Superior temporal gyrus (tissue), 1 donor: Measurements from ENCODE around the gene VTI1B.

ENCODE experiments used
- DNase-seq: peaks from one replicate; pipeline ENCODE4 v3.0.0-alpha.2; 2016; ENCODE audit errors: extremely low spot score

The VTI1B gene

DNA sequence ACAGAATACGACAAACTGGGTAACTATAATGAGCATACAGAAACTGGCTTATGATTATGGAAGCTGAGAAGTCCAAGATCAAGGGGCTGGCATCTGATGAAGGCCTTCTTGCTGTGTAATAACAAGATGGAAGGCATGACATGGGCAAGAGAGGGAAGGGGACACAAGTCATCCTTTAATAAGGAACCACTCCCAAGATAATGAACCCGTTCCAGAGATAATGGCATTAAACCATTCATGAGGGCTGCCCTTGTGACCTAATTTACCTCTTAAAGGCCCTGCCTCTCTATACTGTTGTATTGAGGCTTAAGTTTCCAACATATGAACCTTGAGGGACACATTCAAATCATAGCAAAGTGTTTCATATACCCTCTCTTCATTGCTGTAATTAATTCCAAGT is 4.6 kb upstream of the VTI1B start:
- DNase-seq: no peak

DNA sequence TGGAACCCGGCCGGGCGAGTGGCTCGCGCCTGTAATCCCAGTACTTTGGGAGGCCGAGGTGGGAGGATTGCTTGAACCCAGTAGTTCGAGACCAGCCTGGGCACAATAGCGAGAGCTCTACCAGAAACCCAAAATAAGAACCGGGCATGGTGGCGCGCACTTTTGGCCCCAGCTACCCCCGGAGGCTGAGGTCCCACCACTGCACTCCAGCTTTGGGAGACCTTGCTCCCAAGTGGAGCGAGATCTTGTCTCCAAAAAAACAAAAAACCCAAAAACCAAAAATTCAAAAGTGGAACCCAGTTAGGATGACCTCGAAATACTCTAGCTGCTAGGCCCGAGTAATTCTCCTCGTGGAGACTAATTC is 769 bp upstream of the VTI1B start:
- no peak for DNase-seq

DNA sequence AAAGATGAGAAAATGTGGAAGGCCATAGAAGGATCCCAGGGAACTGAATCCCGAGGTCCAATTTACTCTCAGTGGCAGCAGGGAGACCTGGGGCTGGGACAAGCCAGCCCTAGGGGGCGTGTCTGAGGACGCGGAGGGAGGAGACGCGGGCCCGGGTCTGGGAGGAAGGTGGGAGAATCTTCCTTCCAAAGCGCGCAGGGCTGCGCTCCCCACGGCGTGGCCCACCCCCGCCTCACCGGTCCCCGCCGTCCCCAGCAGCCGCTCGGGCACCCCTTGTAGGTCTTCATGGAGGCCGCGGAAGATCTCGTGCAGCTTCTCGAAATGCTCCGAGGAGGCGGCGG is 323 bp downstream of the VTI1B start:
- peak; percentile 74 for DNase-seq

DNA sequence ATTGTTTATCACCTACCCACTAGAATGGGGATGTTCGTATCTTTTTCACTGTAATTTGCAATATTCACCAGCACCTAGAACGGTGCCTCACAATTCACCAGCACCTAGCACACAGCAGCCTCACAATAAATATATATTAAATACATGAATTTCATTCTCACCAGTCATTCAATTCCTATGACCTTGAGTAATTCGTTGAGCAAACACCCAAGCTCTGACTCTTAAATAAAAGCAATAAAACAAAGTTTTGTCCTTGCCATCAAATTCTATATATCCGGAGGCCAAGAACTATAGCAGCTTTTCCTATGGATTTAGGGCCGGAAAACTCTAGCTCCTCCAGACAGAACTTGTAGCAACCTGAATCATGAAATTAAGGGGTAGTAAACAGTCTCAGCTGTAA is 981 bp downstream of the VTI1B start:
- DNase-seq: no peak

DNA sequence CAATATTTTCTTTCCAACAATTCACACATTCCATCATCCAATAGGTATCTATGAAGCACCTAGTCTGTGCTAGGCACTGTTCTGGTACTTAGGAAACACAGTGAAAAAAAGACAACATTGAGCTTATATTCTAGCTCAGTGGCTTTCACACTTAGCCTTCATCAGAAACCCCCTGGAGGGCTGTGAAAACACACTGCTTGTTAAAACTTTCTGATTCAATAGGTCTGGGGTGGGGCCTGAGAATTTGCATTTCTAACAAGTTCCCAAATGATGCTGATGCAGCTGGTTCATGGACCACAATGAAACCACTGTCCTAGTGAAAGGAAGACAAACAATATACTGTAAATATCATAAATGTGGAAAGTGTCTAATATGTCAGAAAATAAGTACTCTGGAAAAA is 5.9 kb downstream of the VTI1B start:
- no peak for DNase-seq

DNA sequence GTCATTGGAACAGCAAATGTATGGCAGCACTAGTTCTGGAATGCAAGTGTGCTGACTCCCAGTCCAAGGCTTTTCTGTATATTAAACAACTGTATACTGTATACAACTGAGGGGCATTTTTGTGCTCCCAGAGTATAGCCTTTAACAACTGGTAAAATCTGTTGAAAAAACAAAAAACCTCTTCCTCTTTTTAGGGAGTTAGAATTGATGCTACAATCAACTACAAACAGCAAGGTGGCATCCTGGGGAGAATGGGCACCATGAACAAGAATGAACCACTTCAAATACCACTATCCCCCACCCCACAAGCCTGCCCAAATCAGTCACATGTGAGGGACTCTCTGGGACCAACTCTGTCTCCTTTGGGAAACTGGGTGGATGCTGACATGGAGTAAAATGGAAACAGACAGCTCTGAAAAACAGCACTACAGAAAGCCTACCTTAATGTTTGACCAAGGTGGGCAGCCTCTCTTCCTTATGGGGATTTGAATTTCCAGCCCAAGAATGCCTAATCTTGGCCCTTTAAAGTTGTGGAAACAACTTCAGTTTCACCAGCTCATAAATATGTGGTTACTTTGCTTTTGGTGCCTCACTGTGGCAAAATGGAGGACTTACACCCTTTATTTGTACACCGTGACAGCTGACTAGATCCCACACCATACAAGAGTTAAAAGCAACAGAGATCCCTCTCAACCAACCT is 7.5 kb downstream of the VTI1B start:
- peak; percentile 83 for DNase-seq

DNA sequence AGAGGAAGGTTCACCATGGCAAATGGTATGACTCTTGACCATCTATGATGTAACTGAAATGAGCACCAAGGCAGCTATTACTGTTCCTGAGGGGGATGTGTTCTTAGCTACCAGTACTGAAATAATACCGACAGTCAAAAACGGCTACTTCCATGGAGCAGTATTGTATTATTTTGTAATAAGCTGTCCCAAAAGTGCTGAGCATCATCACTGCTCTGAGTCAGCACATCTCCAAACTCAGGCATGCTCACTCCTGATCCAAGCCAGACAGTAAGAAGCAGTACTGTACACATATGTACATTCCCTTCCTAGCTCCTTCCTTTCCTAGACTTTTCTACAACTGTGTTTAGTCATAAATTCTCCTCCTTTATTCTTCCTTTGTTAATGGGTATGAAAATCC is 8.6 kb downstream of the VTI1B start:
- DNase-seq: no peak

DNA sequence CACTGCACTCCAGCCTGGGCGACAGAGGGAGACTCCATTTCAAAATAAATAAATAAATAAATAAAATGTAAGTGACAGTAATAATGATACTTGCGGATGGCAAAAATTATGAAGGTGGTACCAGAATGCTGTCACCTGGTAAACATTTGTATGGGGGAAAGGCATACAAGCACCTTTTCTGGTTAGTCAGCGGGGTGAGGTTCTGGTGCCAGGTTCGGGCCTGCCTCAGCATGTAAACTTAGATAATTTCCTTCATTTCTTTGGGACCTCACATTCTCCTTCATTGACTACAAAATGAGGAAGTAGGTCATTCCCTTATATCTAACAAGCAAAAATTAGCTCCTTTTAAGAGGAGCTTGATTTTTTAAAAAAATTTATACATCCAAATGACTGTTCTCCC is 10.8 kb downstream of the VTI1B start:
- DNase-seq: no peak

DNA sequence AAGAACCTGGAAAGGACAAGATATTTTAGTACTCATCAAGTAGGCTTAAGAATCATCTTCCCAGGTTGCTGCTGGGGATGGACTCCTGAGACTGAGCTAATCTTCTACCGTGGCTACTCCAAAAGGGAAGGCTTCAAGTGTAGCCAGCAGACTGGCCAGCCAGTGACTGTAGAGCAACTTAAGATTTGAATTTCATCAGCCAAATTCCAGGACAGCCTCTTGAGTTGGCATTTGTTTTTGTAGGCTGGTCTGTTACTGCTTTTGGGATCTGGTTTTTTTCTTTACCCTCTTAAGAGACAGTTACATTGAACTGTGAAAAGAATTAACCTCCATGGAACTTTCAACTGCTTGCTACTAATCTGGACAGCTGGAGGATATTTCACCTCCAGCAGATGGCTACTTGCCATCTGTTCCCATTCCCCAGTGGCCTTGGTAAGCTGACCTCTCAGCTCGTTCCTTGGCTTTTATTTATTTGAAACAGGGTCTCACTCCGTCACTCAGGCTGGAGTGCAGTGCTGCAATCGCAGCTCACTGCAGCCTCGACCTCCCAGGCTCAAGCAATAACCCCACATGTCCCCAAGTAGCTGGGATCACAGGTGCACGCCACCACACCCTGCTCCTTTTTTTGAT is 20.7 kb downstream of the VTI1B start:
- no peak for DNase-seq

DNA sequence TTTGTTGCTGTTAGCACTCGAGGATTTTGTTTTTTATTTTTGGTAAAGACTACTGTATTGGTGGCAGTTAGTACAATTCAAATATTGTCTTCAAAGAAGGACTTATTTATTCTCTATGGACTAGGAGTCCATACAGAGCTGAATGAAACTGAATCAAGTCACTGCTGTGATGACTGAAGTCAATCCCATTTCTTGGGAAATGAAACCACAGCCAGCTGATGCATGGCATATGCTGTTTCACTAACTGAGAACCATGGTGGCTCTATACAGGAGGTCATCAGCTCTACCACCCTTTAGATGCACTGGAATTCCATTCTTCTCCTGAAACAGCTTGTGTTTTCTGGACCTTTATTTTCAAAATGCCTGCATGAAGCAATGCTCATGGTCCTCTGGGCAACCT is 22.2 kb downstream of the VTI1B start:
- DNase-seq: no peak

DNA sequence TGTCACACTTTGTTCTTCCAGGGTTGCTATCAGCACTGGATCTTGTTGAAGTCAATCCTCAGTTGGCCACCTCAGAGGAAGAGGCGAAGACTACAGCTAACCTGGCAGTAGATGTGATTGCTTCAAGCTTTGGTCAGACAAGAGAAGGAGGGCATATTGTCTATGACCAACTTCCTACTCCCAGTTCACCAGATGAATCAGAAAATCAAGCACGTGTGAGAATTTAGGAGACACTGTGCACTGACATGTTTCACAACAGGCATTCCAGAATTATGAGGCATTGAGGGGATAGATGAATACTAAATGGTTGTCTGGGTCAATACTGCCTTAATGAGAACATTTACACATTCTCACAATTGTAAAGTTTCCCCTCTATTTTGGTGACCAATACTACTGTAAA is 23.7 kb downstream of the VTI1B start:
- no peak for DNase-seq

DNA sequence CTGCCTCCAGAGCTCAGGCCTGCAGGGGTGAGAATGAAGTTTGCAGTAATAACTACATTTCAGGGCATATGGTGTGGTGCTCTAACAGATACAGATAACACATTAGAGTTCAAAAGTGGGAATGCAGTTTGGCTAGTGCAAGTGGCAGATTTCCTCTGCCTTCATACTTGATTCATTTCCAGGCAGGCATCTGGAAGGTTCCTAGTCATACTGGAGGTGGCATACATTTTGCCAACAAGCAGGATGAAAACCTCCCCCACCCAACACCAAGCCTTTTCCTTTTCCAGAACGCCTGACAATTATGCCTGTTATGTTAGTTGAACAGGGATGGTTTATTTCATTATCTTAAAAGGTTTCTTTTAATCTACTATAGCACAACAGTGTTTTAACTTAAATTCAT is 24.3 kb downstream of the VTI1B start:
- DNase-seq: peak; percentile 47

DNA sequence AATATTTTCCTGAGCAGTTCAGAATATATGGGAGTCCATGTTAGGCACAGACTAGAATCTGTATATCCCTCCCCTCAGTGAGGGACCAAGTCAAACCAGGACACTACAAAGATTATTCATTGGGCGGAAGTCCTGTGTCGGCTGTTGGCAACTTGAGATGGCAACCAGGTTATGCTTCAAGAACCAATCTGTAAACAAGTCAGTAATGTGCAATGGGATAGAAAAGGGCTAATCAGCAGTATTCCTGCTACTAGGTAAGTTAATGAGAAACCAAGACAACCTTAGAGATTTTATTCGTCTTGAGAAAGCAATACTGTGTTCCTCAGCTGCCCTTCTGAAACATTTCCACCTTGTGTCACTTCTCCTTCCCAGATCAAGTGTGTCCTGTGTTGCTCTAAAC is 28.3 kb downstream of the VTI1B start:
- no peak for DNase-seq

DNA sequence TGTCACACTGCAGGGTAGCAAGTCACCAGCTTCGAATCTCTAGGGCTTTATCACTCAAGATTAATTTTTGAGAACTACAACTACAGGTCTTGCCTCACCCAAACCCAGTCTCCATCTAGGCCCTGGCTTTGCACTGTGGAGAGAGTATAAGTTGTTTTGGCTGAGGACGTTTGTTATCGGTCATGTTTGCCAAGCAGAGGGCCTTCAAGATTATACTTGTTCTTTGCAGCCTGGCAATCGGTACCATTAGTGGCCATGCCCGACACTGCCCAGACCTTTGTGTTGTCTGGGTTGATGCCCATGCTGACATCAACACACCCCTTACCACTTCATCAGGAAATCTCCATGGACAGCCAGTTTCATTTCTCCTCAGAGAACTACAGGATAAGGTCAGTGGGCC is 29.0 kb downstream of the VTI1B start:
- DNase-seq: no peak

DNA sequence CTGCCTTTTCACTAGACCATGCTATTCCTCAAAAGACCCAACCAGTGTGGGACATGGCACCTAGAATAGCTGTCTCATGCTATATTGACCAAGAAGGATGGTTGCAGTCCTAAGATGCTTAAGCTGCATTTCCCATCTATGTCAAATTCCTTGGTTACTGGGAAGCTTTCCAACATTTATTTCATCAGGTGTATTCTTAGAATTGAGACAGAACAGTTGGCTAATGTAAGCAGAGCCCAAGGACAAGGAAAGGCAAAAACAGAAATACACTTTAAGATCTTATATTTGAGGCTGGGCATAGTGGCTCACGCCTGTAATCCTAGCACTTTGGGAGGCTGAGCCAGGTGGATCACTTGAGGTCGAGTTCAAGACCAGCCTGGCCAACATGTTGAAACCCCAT is 30.0 kb downstream of the VTI1B start:
- peak; percentile 38 for DNase-seq

DNA sequence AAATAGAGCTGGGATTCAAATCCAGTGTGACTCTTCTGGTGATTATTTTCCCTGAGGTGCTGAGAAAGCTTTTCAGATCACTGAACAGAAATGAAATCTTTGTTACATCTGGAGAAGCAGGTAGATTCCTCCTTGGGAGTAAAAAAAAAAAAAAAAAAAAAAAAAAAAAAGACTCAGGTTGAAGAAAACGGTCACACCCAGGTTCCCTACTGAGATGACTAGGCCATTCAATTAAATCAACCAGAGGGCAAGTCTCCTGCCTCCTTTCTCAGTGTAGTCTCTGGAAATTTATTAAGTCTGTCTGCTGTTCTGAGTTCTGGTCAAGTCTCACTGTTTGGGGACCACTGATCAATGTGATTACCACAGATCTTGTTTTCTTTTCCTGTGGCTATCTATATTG is 30.7 kb downstream of the VTI1B start:
- DNase-seq: no peak

DNA sequence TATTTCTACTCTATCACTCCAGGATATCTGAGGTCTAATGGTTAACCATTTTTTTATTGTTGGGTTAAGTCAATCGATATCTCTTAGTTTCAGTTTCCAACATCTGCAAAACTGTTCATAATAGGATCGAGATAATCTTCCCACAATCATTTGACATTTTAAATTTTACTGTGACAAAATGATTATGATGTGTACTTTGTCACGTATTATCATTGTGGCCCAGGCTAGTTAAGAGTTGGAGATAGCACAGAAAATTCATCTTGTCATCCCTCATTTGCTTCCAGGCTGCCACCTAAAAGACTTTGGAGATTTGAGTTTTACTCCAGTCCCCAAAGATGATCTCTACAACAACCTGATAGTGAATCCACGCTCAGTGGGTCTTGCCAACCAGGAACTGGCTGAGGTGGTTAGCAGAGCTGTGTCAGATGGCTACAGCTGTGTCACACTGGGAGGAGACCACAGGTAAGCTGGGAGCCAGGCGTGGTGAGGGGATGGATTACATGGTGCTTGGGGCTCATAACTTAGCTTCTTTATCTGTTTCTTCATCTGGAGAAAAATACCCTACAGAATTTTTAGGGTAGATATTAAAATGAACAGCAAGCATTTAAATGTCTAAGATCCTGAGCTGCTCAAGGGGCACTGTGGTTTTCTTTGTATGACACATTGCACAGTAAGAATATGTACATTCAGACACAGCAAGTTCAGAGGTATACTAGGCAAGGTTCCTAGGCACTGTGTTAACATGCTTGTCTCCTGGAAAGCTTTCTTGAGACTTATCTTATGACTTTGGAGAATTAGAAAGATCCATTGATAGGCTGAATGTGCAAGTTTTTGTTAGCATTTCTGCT is 32.3 kb downstream of the VTI1B start:
- no peak for DNase-seq

DNA sequence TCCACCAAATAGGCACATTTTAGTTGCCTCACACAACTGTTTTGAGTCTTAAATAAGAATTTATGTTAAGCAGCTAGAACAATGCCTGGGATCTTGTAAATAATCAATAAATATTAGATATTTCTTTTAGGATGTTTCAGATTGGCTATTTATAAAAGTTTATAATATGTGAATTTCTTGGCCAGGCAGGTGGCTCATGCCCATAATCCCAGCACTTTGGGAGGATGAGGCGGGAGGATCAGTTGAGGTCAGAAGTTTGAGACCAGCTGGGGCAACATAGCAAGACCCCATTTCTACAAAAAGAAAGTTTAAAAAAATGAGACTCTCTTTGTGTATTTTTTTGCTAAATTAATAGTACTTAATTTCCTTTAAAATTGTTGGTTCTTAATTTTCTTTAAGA is 33.0 kb downstream of the VTI1B start:
- DNase-seq: no peak

DNA sequence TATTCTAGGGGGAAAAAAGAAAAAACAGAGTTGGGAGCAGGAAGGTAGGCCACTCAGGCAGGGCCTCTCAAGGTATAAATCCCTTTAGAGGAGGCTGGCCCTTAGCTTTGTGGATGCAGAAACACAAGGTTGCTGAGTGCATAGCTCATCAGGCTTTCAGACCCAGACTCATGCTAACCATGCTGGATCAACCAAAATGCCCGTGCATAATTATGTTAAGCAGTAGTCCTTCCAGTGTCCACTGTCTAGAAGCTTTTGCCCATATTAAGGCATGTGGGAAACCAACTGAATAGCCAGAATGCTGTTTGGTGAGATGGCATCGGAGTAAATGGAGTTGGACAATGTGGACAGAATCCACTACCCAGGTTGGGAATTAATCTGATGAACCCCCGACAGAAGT is 35.8 kb downstream of the VTI1B start:
- no peak for DNase-seq

DNA sequence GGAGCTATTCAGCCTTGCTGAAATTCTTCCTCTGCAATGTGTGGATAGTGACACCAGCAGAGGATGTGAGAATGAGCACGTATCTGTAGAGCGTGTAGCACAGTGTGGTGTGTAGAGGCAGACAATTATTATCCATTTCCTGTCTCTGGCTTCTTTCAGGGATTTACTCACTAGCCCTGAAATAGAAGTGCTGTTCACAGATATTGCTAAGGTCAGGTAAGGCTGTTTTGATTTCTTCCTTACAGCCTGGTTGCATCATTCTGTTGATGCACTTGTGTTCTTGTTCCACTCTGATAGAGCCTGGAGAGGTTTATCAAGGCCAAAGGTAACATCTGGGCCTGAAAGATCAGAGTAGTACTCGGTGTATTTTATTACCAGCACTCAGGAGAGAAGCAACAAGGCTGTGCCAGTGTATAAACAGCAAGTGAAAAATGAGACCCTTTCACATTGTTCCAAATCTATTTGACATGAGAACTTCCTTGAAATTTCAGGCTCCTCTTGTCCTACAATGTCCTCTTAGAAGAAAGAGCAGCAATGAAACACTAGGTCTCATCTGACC is 38.0 kb downstream of the VTI1B start:
- DNase-seq: no peak

DNA sequence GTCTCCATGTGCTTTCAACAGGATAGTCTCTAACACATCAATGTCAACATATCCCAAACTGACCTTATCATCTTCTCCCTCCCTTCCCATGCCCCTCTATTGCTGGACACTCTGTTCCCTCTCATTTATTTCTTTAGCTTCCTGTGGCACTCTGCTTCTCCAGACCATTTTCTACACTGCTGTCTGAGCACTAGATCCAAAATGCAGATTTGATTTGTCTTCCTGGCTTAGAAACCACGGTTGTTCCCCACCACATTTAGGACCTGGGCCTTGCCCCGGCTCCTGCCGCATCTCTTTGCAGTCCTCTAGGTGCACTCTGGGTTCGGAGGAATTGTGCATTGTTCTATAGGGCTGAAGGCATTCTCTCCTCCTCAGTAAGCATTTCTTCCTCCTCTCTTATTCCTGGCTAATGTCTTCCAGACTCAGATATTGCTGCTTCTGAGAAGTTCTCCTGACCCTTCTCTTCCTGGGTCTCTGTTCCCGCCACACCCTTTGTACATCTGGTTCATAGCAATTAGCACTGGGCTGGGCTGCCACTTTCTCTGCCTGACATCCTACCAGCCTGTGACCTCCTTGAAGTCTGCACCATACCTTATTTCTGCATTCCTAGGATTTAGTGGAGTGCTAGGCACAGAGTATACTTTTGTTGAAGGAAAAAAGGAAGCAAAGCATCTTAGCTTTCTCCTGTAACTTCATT is 40.8 kb downstream of the VTI1B start:
- DNase-seq: no peak

DNA sequence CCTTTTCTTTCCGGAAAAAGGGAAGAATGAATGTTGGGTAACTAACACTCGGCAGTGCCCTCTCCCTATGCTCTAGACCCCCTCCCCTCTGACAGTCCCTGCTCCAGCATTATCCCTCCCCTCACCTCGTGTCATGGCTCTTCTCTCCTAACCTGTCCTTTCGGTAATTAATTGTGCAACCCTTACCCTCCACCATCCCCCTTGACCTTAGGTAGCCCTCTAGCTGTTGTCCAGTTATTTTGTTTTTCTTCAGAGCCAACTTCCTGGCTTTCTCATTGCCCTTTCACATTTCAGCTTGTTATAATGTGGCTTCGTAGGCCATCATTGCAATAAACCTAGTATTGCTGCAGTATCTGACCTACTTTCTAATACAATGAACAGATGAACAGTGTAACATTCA is 43.5 kb downstream of the VTI1B start:
- no peak for DNase-seq
